Colonic mucosa (tissue), 4 donors: ENCODE results near the gene HLCS. TPM values are rescaled to one million over a fixed set of nuclear protein-coding genes. Genes with fewer than 3 reads are reported as not detected.

Experiments
- DNase-seq: peaks from one replicate; pipeline ENCODE4 v3.0.0-alpha.2; 2020
- H3K27ac ChIP-seq: fragments of 200-600 bp; one replicate; pipeline ENCODE4 v1.8.0; 2021
- H3K27me3 ChIP-seq: fragments of 200-600 bp; one replicate; pipeline ENCODE4 v1.8.0; 2021
- H3K36me3 ChIP-seq: fragments of 200-600 bp; one replicate; pipeline ENCODE4 v1.8.0; 2021
- H3K4me1 ChIP-seq: fragments of 200-600 bp; one replicate; pipeline ENCODE4 v1.8.0; 2021; ENCODE audit warnings: mild to moderate bottlenecking
- H3K4me3 ChIP-seq: fragments of 200-600 bp; one replicate; pipeline ENCODE4 v1.8.0; 2021
- H3K9ac ChIP-seq, 2 donors: one replicate each; pipeline ENCODE4 v1.7.0; 2013; ENCODE audit warnings: control low read depth in 2 of 2, low read depth in 2 of 2, low read length in 2 of 2
- H3K9me3 ChIP-seq: fragments of 200-600 bp; one replicate; pipeline ENCODE4 v1.8.0; 2021
- CTCF ChIP-seq: fragments of 200-600 bp; IDR thresholded peaks from one replicate; pipeline ENCODE4 v1.8.0; 2022; ENCODE audit warnings: antibody characterized with exemption, mild to moderate bottlenecking
- intact Hi-C: fragments of 100-400 bp; cut with DNase I; formaldehyde crosslinking; loops from one replicate; pipeline ENCODE4 v1.14.1; 2022
- total RNA-seq, 2 donors: library from RNA; stranded (reverse); fragmentation: NEBNext Ultra II Directional in 1 of 2; extraction: Animal tissue kit (Norgen Biotek cat#: 25700) in 1 of 2; gene quantifications; one replicate each; pipeline ENCODE4 v1.2.1, GENCODE V29; 2021
- donor health status: healthy.
- donor health status: DM: no; HTN: no; CAD: no.
- donor health status: DM: no; HTN: no; CAD: no.

Gene HLCS
- total RNA-seq, 2 donors from 2014 or later = 10.8 to 11.4 TPM

- no peaks in the 10 kb centered on the region for H3K4me1 ChIP-seq
- no peak overlapping the region for H3K27ac ChIP-seq
- no peak for DNase-seq
- H3K9ac ChIP-seq = no peak overlapping the region
- H3K4me3 ChIP-seq = no peak overlapping the region
- H3K36me3 ChIP-seq = no peaks in the 10 kb centered on the region
- intact Hi-C loops = no loop called here
- no peak for TF ChIP-seq CTCF
- H3K9me3 ChIP-seq = no peaks in the 10 kb centered on the region
- no peaks in the 10 kb centered on the region for H3K27me3 ChIP-seq
Measured at GRCh38 chr21:36883532-36884486, 82.7 kb downstream of the HLCS start.

GRCh38 chr21:36882776-36883175 lies 83.7 kb downstream of the HLCS start:
- no peaks in the 10 kb centered on the region for H3K4me1 ChIP-seq
- intact Hi-C loops = no loop called here

GRCh38 chr21:36881228-36881627 lies 85.2 kb downstream of the HLCS start:
- no peak overlapping the region for H3K9ac ChIP-seq
- TF ChIP-seq CTCF = no peak
- H3K27ac ChIP-seq = no peak overlapping the region
- intact Hi-C loops = no loop called here
- no peaks in the 10 kb centered on the region for H3K36me3 ChIP-seq
- DNase-seq = no peak
- H3K4me3 ChIP-seq = no peak overlapping the region
- no peaks in the 10 kb centered on the region for H3K4me1 ChIP-seq
- H3K27me3 ChIP-seq = no peaks in the 10 kb centered on the region
- no peaks in the 10 kb centered on the region for H3K9me3 ChIP-seq

More at GRCh38 chr21:36882776-36883175, 83.7 kb downstream of the HLCS start:
- Histone ChIP-seq H3K36me3 (no peaks in the 10 kb centered on the region), H3K9ac (no peak overlapping the region), H3K27me3 (no peaks in the 10 kb centered on the region), H3K4me3 (no peak overlapping the region), H3K9me3 (no peaks in the 10 kb centered on the region), H3K27ac (no peak overlapping the region)
- DNase-seq = no peak
- TF ChIP-seq CTCF = no peak

GRCh38 chr21:36879827-36880226 lies 86.6 kb downstream of the HLCS start:
- no peak for TF ChIP-seq CTCF
- intact Hi-C loops = no loop called here

GRCh38 chr21:36877741-36878140 lies 88.7 kb downstream of the HLCS start:
- no peaks in the 10 kb centered on the region for H3K4me1 ChIP-seq
- intact Hi-C loops = no loop called here
- no peaks in the 10 kb centered on the region for H3K36me3 ChIP-seq
- H3K27me3 ChIP-seq = no peaks in the 10 kb centered on the region
- no peak overlapping the region for H3K27ac ChIP-seq
- H3K9ac ChIP-seq = no peak overlapping the region
- H3K4me3 ChIP-seq = no peak overlapping the region
- H3K9me3 ChIP-seq = no peaks in the 10 kb centered on the region
- DNase-seq = no peak
- TF ChIP-seq CTCF = no peak

More at GRCh38 chr21:36879827-36880226, 86.6 kb downstream of the HLCS start:
- Histone ChIP-seq H3K27ac (no peak overlapping the region), H3K4me1 (no peaks in the 10 kb centered on the region), H3K9me3 (no peaks in the 10 kb centered on the region), H3K9ac (no peak overlapping the region), H3K27me3 (no peaks in the 10 kb centered on the region), H3K36me3 (no peaks in the 10 kb centered on the region), H3K4me3 (no peak overlapping the region)
- no peak for DNase-seq
